ENCODE measurements around the gene CDC6.

The CDC6 gene

DNA sequence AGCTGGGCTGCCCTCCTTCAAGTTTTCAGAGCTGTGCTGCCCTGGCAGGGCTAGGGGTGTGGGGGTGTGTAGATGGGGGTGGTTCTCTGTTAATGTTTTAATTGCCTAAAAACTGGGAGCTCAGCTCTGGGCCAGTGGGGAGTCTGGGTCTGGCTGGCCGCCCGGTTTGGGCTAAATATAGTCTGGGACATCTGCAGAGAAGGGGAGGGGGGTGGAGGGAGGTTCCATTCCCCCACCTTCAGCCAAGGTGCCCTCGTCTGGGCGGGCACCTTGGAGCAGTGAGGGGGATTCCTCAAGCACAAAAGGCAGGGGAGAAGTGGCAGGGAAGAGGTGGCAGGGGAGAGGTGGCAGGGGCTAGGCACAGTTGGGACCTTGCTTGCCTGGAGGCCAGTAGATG, 34.3 kb downstream of the CDC6 start:
- in situ Hi-C loops (cut with MboI; ENCODE audit: low sequenced_read_pairs) = no loop called here

DNA sequence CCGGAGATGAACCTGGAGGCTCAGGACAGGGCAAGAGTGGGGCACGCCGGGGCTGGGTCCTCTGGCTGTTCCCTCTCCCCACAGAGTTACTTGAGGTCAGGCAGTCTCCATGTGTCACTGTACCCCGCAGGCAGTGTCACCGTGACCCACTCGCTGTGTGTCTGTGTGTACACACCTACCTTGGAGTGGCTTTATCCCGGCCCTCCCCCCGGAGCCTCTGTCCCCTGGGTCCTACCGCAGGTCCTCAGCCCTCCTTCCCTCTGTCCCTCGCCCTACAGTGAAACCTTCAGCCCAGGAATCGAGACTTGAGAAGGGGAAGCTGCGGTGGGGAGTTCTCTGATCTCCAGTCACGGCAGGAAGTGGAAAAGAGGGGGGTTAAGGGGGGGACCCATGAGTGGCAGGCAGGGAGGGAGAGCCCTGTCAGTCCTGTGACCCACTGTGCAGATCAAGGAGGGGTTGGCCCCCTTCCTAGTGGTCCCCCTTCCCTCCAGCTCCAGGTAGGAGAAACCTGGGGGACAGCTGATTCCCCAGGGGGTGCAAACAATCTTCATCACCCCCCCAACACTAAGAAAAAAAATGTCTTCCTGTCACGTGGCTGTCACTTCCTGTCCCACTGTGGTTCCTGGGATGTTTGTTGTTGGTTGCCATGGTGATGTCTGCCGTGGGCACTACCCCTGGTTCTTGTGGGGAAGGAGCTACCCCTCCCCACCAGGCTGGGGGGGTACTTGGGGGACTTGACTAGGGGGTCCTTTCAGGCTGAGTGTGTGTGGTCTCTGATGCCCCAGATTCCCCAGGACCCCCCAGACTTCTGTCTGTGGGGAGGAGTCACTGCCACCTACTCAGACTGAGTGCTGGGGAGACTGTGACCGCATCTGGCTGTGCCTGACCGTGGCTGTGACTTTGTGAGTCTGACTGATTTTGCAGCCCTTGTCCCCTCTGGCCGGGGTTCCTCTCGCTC, 35.0 kb downstream of the CDC6 start:
- in situ Hi-C loops (cut with MboI; ENCODE audit: low sequenced_read_pairs) = no loop called here

DNA sequence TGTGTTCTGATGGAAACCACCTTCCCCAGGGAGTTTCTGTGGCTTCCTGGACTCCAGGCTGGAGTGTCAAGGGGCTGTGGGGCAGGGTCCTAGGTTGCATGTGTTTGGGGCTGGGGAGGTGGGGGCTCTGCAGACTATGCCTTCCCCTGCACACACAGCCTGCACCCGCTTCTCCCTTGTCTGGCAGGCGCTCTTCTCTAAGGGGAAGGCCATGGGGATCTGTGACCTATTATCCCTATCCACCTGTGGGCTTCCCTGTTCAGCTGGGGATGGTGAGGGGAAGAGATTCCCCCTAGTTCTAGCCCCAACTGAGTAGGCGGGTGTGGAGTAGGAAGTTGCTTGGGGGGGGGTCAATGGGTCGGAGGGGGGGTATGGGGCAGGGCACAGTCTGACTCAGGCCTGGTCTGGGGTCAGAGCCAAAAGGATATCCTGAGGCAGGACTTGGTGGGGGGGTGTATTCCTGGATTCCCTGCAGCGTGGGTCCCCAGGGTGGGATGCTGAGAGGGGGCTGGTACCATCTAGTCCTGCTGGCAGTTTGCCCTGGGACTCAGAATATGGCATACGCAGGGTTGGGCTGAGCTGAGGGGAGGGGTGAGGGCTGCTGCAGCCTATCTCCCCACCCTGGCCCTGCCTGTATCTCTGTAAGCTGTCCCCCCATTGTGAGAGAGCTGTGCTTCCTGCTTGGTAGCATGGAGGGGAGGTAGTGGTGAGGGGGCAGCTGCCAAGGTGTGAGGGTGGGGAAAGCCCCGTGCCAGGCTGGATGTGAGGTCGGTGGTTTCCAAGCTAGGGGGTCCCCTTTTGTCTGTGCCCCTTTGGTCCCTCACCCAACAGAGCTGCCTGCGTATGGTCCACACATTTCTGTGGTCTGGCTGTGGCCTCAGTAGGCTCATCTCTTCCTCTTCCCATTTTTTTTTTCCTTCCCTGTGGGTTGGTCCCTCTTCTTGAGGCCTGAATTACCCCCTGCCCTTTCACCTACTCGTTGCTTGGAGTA, 36.0 kb downstream of the CDC6 start:
- in situ Hi-C loops (cut with MboI; ENCODE audit: low sequenced_read_pairs) = no loop called here

DNA sequence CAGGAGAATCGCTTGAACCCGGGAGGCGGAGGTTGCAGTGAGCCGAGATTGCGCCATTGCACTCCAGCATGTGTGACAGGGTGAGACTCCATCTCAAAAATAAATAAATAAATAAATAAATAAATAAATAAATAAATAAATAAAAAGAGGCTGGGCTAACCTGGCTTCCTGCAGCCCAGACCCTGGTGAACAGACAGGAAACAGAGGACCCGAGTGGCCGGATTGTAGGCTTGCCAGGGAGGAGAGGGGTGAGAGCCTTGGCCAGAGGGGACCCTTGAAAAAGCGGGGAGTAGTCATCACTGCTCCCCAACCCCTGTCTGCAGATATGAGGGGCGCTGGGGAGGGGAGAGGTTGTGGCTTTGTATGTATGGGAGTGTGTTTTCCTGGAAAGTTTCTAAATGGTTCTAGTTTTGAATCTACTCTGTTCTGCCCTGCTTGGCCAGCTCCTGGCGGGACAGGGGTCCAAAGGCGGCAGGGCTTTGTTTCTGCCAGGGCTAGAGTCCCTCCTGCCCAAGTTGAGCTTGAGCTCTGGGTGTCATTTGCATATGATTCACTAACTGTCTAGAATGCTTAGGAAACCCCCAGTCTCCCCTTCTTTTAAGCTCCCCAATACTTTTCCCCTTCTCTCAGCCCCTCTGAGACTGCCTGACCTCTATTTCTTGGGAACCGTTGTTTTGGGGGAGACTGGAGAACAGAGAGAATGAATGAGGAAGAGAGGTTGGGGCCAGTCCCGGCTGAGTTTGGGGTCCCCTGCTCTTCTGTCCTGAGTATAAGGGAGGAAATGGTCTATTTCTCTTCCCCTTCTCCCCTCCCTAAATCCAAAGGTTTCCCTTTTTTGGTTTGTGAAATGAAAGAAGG, 37.7 kb downstream of the CDC6 start:
- in situ Hi-C loops (cut with MboI; ENCODE audit: low sequenced_read_pairs) = no loop called here

DNA sequence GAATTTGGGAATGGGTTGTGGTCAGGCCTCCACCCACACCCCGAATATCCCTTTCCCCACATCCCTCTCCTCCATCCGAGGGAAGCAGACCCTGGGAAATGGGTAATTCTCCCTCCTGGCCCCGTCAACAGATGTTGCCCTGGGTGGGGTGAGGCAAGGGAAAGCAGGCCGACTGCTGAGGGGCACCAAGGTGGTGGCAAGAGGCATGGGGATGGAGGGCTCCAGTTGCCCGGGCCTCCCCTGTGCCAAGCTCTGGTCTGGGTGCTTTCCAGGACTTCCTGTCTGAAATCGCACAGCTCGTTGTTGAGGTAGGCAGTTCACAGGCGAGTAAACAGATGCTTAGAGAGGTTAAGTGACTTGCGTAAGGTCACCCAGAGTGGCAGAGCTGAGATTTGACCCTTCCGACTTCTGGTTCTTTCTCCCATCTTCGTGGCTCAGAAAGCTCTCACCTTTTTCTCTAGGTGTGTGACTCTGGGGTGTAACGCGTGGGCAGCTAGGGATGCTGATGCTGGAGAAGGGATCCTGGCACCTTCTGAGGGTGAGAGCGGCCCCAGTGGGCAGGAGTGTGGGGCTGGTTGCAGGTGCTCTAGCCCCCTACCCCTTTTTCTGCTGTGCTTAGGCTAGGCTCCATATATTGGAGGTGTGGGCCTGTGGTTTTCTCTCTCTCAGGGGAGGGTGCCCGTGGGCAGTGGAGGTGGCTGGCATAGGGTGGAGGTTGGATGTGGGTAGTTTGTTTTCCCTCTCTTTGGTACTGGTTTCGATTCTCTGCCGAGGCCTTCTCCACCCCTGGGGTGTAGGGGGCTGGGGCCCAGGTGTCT, 38.5 kb downstream of the CDC6 start:
- in situ Hi-C loops (cut with MboI; ENCODE audit: low sequenced_read_pairs) = no loop called here

GRCh38 chr17:40326832-40327199, 39.1 kb downstream of the CDC6 start:
- in situ Hi-C loops (cut with MboI; ENCODE audit: low sequenced_read_pairs) = no loop called here

- in situ Hi-C loops (cut with MboI; ENCODE audit: low sequenced_read_pairs) = no loop called here
These were observed 39.6 kb downstream of the CDC6 start for GRCh38 chr17:40327244-40327729.

DNA sequence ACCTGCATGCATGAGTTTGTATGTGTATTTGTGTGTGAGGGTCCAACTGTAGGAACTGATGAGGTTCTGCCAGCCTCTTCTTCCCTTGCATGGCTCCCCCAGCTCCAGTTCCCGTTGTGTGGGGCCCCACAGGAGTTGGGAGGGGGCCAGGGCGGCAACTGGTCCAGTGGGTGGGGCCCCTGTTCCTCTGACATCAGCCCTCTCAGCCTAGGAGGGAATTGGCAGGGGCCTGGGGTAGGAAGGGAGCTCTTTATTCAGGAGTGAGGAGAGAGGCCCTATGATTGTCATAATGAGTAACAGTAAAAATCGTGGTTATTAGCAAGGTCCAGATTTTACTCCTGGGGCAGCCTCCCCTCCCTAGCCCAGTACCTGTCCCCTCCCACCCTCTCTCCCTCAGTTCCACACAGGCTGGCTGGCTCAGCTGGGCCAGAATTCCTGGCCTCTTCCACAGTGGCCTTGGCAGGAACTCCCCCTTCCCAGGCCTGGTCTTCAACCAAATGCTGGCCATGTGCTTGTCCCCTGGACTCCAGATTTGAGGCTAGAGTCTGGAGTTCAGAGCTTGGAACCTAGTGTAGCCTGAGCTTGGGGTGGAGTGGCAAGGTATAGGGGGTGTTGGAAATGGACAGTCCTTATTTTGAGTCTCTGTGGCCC, 40.2 kb downstream of the CDC6 start:
- in situ Hi-C loops (cut with MboI; ENCODE audit: low sequenced_read_pairs) = no loop called here

GRCh38 chr17:40328386-40328766, 40.7 kb downstream of the CDC6 start:
- in situ Hi-C loops (cut with MboI; ENCODE audit: low sequenced_read_pairs) = no loop called here

- in situ Hi-C loops (cut with MboI; ENCODE audit: low sequenced_read_pairs) = no loop called here
These were observed 42.4 kb downstream of the CDC6 start for GRCh38 chr17:40329839-40330794.

- in situ Hi-C loops (cut with MboI; ENCODE audit: low sequenced_read_pairs) = no loop called here
These were observed 43.3 kb downstream of the CDC6 start for GRCh38 chr17:40330850-40331470.

- in situ Hi-C loops (cut with MboI; ENCODE audit: low sequenced_read_pairs) = no loop called here
These were observed 44.3 kb downstream of the CDC6 start for GRCh38 chr17:40331743-40332641.

- in situ Hi-C loops (cut with MboI; ENCODE audit: low sequenced_read_pairs) = no loop called here
These were observed 46.2 kb downstream of the CDC6 start for GRCh38 chr17:40333781-40334448.

GRCh38 chr17:40335620-40336019, 47.9 kb downstream of the CDC6 start:
- in situ Hi-C loops (cut with MboI; ENCODE audit: low sequenced_read_pairs) = no loop called here

DNA sequence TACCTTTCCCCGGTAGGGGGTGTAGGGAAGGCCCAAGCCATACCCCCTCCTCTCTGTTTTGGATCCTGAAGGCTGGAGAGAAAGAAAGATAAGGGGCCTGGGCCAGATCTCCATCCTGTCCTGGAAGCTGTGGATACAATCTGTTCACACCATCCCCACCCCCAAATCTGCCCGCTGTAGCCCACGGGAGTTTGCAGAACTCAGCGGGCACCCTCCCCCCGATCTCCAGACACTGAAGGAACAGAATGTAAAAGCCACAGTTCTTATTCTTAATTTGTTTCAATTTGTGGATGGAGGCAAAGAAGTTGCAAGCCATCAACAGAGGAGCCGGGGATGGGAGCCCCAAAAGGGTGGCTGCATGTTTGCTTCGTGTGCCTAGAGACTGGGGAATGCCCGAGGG, 49.7 kb downstream of the CDC6 start:
- in situ Hi-C loops (cut with MboI; ENCODE audit: low sequenced_read_pairs) = no loop called here

DNA sequence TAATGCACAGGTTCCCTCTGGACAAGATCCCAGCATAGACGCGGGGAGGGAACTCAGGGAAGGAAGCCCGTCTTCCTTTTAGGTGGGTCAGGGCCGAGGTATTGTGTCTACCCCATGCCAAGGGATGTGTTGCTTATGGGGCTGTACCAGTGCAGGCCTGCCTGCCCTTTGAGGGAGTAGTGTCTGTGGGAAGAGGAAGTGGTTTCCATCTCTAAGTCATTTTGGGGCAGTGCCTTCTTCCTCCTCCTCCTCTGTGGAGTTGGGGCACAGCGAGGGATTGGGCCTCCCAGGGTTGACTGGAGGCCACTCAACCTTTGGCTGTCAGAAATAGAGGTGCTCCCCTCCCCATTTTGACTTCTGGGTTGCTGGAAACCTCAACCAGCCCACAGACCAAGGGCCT, 50.4 kb downstream of the CDC6 start:
- in situ Hi-C loops (cut with MboI; ENCODE audit: low sequenced_read_pairs) = no loop called here
